ENCODE results near the gene ECSCR. TPM values are rescaled to one million over a fixed set of nuclear protein-coding genes. Genes with fewer than 3 reads are reported as not detected.

Gene ECSCR
- polyA plus RNA-seq, 1 donor from 2014 or later = not detected

GRCh38 chr5:139415221-139415861, 47.2 kb downstream of the ECSCR start:
- Histone ChIP-seq H3K36me3 (ENCODE audit: insufficient read depth, low read length) (peaks cover 4% of the 10 kb centered on the region), H2AFZ (ENCODE audit: low read depth, low read length) (no peak overlapping the region), H3K27ac (ENCODE audit: low read length) (no peak overlapping the region), H3K27me3 (ENCODE audit: insufficient read depth, low read depth, low read length) (no peaks in the 10 kb centered on the region), H3K4me3 (ENCODE audit: low read length) (no peak overlapping the region), H3K9me3 (ENCODE audit: low read length) (no peaks in the 10 kb centered on the region), H4K20me1 (ENCODE audit: insufficient read depth) (no peaks in the 10 kb centered on the region), H3K4me2 (ENCODE audit: low read length) (no peak overlapping the region), H3K9ac (ENCODE audit: low read length) (no peak overlapping the region), H3K79me2 (replicated peaks; ENCODE audit: insufficient read depth, low read length) (no peaks in the 10 kb centered on the region), H3F3A (ENCODE audit: insufficient read depth, low read length, poor library complexity, severe bottlenecking) (no peaks in the 10 kb centered on the region), H3K9me2 (ENCODE audit: insufficient read depth, low read length) (no peaks in the 10 kb centered on the region)
- TF ChIP-seq CTCF (IDR thresholded peaks at IDR 0.05; ENCODE audit: poor library complexity, severe bottlenecking) (no peak), EZH2 (IDR thresholded peaks at IDR 0.05; ENCODE audit: borderline replicate concordance, insufficient read depth, low read length, poor library complexity, severe bottlenecking) (no peak), POLR2AphosphoS5 (IDR thresholded peaks at IDR 0.05) (no peak), SMC3 (conservative IDR thresholded peaks at IDR 0.05; ENCODE audit: poor library complexity) (no peak), REST (IDR thresholded peaks at IDR 0.05; ENCODE audit: borderline replicate concordance) (no peak), TAF1 (IDR thresholded peaks at IDR 0.05; ENCODE audit: low read depth) (no peak)

GRCh38 chr5:139414581-139415130, 47.9 kb downstream of the ECSCR start:
- H3K27me3 ChIP-seq (ENCODE audit: insufficient read depth, low read depth, low read length) = no peaks in the 10 kb centered on the region
- no peaks in the 10 kb centered on the region for H3K9me3 ChIP-seq (ENCODE audit: low read length)
- H4K20me1 ChIP-seq (ENCODE audit: insufficient read depth) = no peaks in the 10 kb centered on the region
- no peak for TF ChIP-seq CTCF (IDR thresholded peaks at IDR 0.05; ENCODE audit: poor library complexity, severe bottlenecking)
- no peak for TF ChIP-seq TAF1 (IDR thresholded peaks at IDR 0.05; ENCODE audit: low read depth)
- TF ChIP-seq POLR2AphosphoS5 (IDR thresholded peaks at IDR 0.05) = no peak
- TF ChIP-seq MXI1 (conservative IDR thresholded peaks at IDR 0.05; ENCODE audit: poor library complexity, severe bottlenecking) = no peak
- TF ChIP-seq EP300 (conservative IDR thresholded peaks at IDR 0.05; ENCODE audit: poor library complexity, severe bottlenecking) = no peak
- TF ChIP-seq SMC3 (conservative IDR thresholded peaks at IDR 0.05; ENCODE audit: poor library complexity) = no peak
- no peak for TF ChIP-seq RAD21 (conservative IDR thresholded peaks at IDR 0.05)
- no peak for TF ChIP-seq EZH2 (IDR thresholded peaks at IDR 0.05; ENCODE audit: borderline replicate concordance, insufficient read depth, low read length, poor library complexity, severe bottlenecking)
- TF ChIP-seq REST (IDR thresholded peaks at IDR 0.05; ENCODE audit: borderline replicate concordance) = no peak
- no peak overlapping the region for H3K27ac ChIP-seq (ENCODE audit: low read length)
- no peak overlapping the region for H3K4me3 ChIP-seq (ENCODE audit: low read length)
- H3K36me3 ChIP-seq (ENCODE audit: insufficient read depth, low read length) = peaks cover 4% of the 10 kb centered on the region
- H3F3A ChIP-seq (ENCODE audit: insufficient read depth, low read length, poor library complexity, severe bottlenecking) = no peaks in the 10 kb centered on the region
- H3K9me2 ChIP-seq (ENCODE audit: insufficient read depth, low read length) = no peaks in the 10 kb centered on the region
- no peak overlapping the region for H3K4me2 ChIP-seq (ENCODE audit: low read length)
- no peaks in the 10 kb centered on the region for H3K79me2 ChIP-seq (replicated peaks; ENCODE audit: insufficient read depth, low read length)
- no peak overlapping the region for H2AFZ ChIP-seq (ENCODE audit: low read depth, low read length)
- H3K9ac ChIP-seq (ENCODE audit: low read length) = no peak overlapping the region

All from neural cell (in vitro differentiated cells).